Neural progenitor cell (in vitro differentiated cells): ENCODE measurements around the gene TMEM184A. TPM values are rescaled to one million over a fixed set of nuclear protein-coding genes. Genes with fewer than 3 reads are reported as not detected.

Source experiments
- DNase-seq: peaks from one replicate; pipeline ENCODE4 v3.0.0-alpha.2; 2016; ENCODE audit warnings: low spot score
- H2AFZ ChIP-seq: fragments of 200-600 bp; sonication (generic); replicated peaks from 2 replicates; pipeline ENCODE4 v1.6.1; 2016; ENCODE audit warnings: antibody characterized with exemption
- H3F3A ChIP-seq: fragments of 200-600 bp; sonication (generic); 2 replicates; pipeline ENCODE4 v1.6.1; 2016; ENCODE audit warnings: antibody characterized with exemption, low read depth
- H3K27ac ChIP-seq: fragments of 200-600 bp; sonication (generic); 2 replicates; pipeline ENCODE4 v1.5.1; 2016; ENCODE audit warnings: mild to moderate bottlenecking
- H3K27me3 ChIP-seq: fragments of 200-600 bp; sonication (generic); 2 replicates; pipeline ENCODE4 v1.6.1; 2016; ENCODE audit warnings: mild to moderate bottlenecking, moderate library complexity
- H3K36me3 ChIP-seq: fragments of 200-600 bp; sonication (generic); 2 replicates; pipeline ENCODE4 v1.5.1; 2016
- H3K4me1 ChIP-seq: fragments of 200-600 bp; sonication (generic); 2 replicates; pipeline ENCODE4 v1.6.1; 2016; ENCODE audit warnings: mixed run types
- H3K4me2 ChIP-seq: fragments of 200-600 bp; sonication (generic); 2 replicates; pipeline ENCODE4 v1.6.1; 2016
- H3K4me3 ChIP-seq: fragments of 200-600 bp; sonication (generic); 2 replicates; pipeline ENCODE4 v1.5.1; 2016
- H3K79me2 ChIP-seq: fragments of 200-600 bp; sonication (generic); 2 replicates; pipeline ENCODE4 v1.6.1; 2016; ENCODE audit warnings: low read depth
- H3K9ac ChIP-seq: fragments of 200-600 bp; sonication (generic); 2 replicates; pipeline ENCODE4 v1.6.1; 2016
- H3K9me3 ChIP-seq: fragments of 200-600 bp; sonication (generic); 2 replicates; pipeline ENCODE4 v1.5.1; 2016; ENCODE audit warnings: low read depth
- H4K20me1 ChIP-seq: fragments of 200-600 bp; sonication (generic); 2 replicates; pipeline ENCODE4 v1.6.1; 2016; ENCODE audit warnings: low read depth
- H3K27ac Mint-ChIP-seq: 3 replicates; pipeline ENCODE4 v1.8.0; 2021; ENCODE audit warnings: mixed read lengths
- H3K27me3 Mint-ChIP-seq: 2 replicates; pipeline ENCODE4 v1.8.0; 2022; ENCODE audit warnings: low read depth, mild to moderate bottlenecking, inconsistent platforms, moderate library complexity, mixed read lengths; ENCODE audit not compliant: insufficient read depth
- H3K36me3 Mint-ChIP-seq: 3 replicates; pipeline ENCODE4 v1.8.0; 2021; ENCODE audit warnings: mixed read lengths
- H3K4me1 Mint-ChIP-seq: 3 replicates; pipeline ENCODE4 v1.8.0; 2021; ENCODE audit warnings: mixed read lengths
- H3K4me3 Mint-ChIP-seq: 3 replicates; pipeline ENCODE4 v1.8.0; 2021; ENCODE audit warnings: mild to moderate bottlenecking, moderate library complexity, mixed read lengths
- H3K9me3 Mint-ChIP-seq: 3 replicates; pipeline ENCODE4 v1.8.0; 2020; ENCODE audit warnings: mixed read lengths
- EZH2 ChIP-seq: fragments of 200-600 bp; sonication (generic); IDR thresholded peaks from 2 replicates; pipeline ENCODE4 v1.6.1; 2017; ENCODE audit warnings: antibody characterized with exemption, mild to moderate bottlenecking, moderate library complexity
- EZH2phosphoT487 ChIP-seq: fragments of 200-600 bp; sonication (generic); IDR thresholded peaks from 2 replicates; pipeline ENCODE4 v1.6.1; 2017; ENCODE audit warnings: antibody characterized with exemption
- total RNA-seq: library from RNA; depleted of rRNA; stranded (reverse); fragments of >200 nt; gene quantifications from 2 replicates; pipeline ENCODE4 v1.2.3, GENCODE V29; 2015; ENCODE audit warnings: low replicate concordance
- TF ChIP-seq, protein P1 (sequence below): fragments of 200-600 bp; sonication (generic); IDR thresholded peaks from 2 replicates; pipeline ENCODE4 v1.5.1; 2017; ENCODE audit warnings: antibody characterized with exemption, mild to moderate bottlenecking

The TMEM184A gene
- total RNA-seq, 1 donor from 2014 or later: 0.17 TPM

DNA sequence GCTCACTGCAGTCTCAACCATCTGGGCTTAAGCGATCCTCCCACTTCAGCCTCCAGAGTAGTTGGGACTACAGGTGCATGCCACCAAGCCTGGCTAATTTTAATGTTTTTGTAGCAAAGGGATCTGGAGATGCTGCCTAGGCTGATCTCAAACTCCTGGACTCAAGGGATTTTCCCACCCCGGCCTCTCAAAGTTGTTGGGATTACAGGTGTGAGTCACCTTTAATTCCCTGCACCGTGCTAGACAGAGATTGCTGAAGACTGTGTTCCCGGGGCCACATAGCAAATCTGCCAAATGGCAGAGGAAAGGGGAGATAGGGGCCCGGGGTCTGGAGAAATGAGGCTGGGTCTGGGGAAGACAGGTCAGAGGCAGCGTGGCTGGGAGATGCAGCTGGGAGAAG is 34.5 kb upstream of the TMEM184A start:
- Histone ChIP-seq H2AFZ (no peak overlapping the region), H3K27ac (no peak overlapping the region), H3F3A (no peaks in the 10 kb centered on the region), H3K79me2 (no peaks in the 10 kb centered on the region), H3K4me1 (no peaks in the 10 kb centered on the region), H3K4me2 (no peak overlapping the region), H3K36me3 (no peaks in the 10 kb centered on the region), H4K20me1 (no peaks in the 10 kb centered on the region), H3K9ac (no peak overlapping the region), H3K27me3 (no peaks in the 10 kb centered on the region), H3K4me3 (no peak overlapping the region), H3K9me3 (no peaks in the 10 kb centered on the region)
- Mint-ChIP-seq H3K27me3 (peaks cover 13% of the 10 kb centered on the region), H3K27ac (no peak overlapping the region), H3K9me3 (peaks cover 2% of the 10 kb centered on the region), H3K4me1 (peaks cover 7% of the 10 kb centered on the region), H3K36me3 (no peaks in the 10 kb centered on the region), H3K4me3 (no peak overlapping the region)
- no peak for TF ChIP-seq EZH2
- TF ChIP-seq, protein P1, sequence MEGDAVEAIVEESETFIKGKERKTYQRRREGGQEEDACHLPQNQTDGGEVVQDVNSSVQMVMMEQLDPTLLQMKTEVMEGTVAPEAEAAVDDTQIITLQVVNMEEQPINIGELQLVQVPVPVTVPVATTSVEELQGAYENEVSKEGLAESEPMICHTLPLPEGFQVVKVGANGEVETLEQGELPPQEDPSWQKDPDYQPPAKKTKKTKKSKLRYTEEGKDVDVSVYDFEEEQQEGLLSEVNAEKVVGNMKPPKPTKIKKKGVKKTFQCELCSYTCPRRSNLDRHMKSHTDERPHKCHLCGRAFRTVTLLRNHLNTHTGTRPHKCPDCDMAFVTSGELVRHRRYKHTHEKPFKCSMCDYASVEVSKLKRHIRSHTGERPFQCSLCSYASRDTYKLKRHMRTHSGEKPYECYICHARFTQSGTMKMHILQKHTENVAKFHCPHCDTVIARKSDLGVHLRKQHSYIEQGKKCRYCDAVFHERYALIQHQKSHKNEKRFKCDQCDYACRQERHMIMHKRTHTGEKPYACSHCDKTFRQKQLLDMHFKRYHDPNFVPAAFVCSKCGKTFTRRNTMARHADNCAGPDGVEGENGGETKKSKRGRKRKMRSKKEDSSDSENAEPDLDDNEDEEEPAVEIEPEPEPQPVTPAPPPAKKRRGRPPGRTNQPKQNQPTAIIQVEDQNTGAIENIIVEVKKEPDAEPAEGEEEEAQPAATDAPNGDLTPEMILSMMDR: no peak
- TF ChIP-seq EZH2phosphoT487: no peak
- no peak for DNase-seq

DNA sequence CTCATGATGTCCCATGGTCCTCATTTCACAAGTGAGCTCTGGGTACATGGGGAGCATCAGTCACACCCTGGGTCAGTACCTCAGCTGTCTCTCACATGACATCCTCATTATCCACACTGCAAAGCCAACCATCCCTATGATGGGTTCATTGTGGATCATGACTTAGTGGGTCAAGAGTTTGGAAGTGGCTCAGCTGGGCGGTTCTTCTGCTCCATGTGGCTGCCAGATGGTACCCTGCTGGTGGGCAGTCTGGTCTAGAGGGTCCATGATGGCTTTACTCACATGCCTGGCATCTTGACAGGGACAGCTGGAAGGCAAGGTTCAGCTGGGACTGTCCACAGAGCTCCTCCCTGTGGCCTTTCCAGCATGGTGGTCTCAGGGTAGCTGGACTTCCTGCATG is 33.0 kb upstream of the TMEM184A start:
- DNase-seq: no peak
- Histone ChIP-seq H3K4me1 (no peaks in the 10 kb centered on the region), H3F3A (no peaks in the 10 kb centered on the region), H3K27ac (no peak overlapping the region), H3K4me2 (no peak overlapping the region), H4K20me1 (no peaks in the 10 kb centered on the region), H3K4me3 (no peak overlapping the region), H3K36me3 (no peaks in the 10 kb centered on the region), H3K9ac (no peak overlapping the region), H2AFZ (no peak overlapping the region), H3K27me3 (no peaks in the 10 kb centered on the region), H3K79me2 (no peaks in the 10 kb centered on the region), H3K9me3 (no peaks in the 10 kb centered on the region)
- peaks cover 14% of the 10 kb centered on the region for H3K27me3 Mint-ChIP-seq
- no peak overlapping the region for H3K4me3 Mint-ChIP-seq
- peaks cover 10% of the 10 kb centered on the region for H3K4me1 Mint-ChIP-seq
- no peak overlapping the region for H3K27ac Mint-ChIP-seq
- no peaks in the 10 kb centered on the region for H3K36me3 Mint-ChIP-seq
- TF ChIP-seq EZH2phosphoT487 (no peak), EZH2 (no peak)
- TF ChIP-seq, protein P1: no peak
- H3K9me3 Mint-ChIP-seq: peaks cover 2% of the 10 kb centered on the region

DNA sequence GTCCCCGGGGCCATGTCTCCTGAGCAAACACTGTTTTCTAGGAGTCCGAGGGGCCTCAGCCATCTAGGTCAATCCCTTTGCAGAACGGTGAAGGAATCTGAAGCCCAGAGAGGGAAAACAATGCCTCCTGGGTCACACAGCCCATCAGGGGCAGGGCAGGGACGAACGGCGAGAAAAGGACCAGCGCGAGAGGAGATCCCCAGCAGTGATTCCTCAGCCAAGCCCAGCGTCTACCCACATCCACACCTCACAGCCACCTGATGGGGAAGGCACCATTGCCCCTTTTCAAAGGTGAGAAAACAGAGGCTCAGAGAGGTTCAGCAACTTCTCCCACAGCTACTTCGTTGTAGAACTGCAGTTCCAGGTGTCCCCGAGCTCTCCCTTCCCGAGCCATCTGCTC is 31.7 kb upstream of the TMEM184A start:
- no peak for DNase-seq
- H3K9me3 Mint-ChIP-seq: peaks cover 4% of the 10 kb centered on the region
- TF ChIP-seq EZH2: no peak
- TF ChIP-seq, protein P1: no peak
- no peak for TF ChIP-seq EZH2phosphoT487
- Histone ChIP-seq H3K27me3 (no peaks in the 10 kb centered on the region), H3K4me3 (no peak overlapping the region), H3K4me1 (no peaks in the 10 kb centered on the region), H3K36me3 (no peaks in the 10 kb centered on the region), H3K27ac (no peak overlapping the region), H3K9me3 (no peaks in the 10 kb centered on the region), H3K79me2 (no peaks in the 10 kb centered on the region), H3F3A (no peaks in the 10 kb centered on the region), H2AFZ (no peak overlapping the region), H3K9ac (no peak overlapping the region), H3K4me2 (no peak overlapping the region), H4K20me1 (no peaks in the 10 kb centered on the region)
- H3K27me3 Mint-ChIP-seq: peaks cover 10% of the 10 kb centered on the region
- peaks cover 10% of the 10 kb centered on the region for H3K4me1 Mint-ChIP-seq
- no peaks in the 10 kb centered on the region for H3K36me3 Mint-ChIP-seq
- H3K27ac Mint-ChIP-seq: no peak overlapping the region
- H3K4me3 Mint-ChIP-seq: peak overlapping the region; percentile 48
